D341Med (cell line): ENCODE results near the gene TAAR5.
"Not testable (repeated sequence)": the region's sequence is repeated elsewhere in the genome, so short reads cannot be mapped to it uniquely, and the experiment has no call there.

ENCODE experiments used
- DNase-seq: peaks from one replicate; pipeline ENCODE4 v3.0.0; 2012; ENCODE audit warnings: low spot score

Gene TAAR5, protein sequence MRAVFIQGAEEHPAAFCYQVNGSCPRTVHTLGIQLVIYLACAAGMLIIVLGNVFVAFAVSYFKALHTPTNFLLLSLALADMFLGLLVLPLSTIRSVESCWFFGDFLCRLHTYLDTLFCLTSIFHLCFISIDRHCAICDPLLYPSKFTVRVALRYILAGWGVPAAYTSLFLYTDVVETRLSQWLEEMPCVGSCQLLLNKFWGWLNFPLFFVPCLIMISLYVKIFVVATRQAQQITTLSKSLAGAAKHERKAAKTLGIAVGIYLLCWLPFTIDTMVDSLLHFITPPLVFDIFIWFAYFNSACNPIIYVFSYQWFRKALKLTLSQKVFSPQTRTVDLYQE

DNA sequence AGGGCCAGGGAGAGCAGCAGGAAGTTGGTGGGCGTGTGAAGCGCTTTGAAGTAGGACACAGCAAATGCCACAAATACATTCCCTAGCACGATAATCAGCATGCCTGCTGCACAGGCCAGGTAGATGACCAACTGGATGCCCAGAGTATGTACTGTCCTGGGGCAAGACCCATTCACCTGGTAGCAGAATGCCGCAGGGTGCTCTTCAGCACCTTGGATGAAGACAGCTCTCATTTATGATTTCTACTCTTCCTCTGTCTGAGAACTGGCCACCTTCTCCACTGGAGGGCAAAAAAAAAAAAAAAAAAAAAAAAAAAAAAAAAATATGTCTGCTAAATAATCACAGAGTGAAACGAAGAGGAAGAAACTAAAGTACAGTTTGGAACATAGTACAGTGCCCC is at the start of gene TAAR5:
TAAR5 (minus strand) TSS at position 288 of the 400 bp plus-strand sequence; CDS start at position 233, 55 bp downstream.
- DNase-seq: no peak

DNA sequence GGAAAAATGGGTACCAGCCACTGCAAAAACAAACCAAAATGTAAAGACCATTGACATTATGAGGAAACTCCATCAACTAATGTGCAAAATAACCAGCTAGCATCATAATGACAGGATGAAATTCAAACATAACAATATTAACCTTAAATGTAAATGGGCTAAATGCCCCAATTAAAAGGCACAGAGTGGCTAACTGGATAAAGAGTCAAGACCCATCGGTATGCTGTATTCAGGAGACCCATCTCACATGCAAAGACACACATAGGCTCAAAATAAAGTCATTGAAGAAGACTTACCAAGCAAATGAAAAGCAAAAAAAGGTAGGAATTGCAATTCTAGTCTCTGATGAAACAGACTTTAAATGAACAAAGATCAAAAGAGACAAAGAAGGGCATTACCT is 47.6 kb upstream of the TAAR5 start:
- DNase-seq: not testable (repeated sequence)

DNA sequence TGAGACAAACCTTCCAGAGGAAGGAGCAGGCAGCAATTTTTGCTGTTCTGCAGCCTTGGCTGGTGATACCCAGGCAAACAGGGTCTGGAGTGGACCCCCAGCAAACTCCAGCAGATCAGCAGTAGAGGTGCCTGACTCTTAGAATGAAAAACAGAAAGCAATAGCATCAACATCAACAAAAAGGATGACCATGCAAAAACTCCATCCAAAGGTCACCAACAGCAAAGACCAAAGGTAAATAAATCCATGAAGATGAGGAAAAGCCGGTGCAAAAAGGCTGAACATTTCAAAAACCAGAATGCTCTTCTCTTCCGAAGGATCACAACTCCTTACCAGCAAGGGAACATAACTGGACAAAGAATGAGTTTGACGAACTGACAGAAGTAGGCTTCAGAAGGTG is 46.4 kb upstream of the TAAR5 start:
- not testable (repeated sequence) for DNase-seq

DNA sequence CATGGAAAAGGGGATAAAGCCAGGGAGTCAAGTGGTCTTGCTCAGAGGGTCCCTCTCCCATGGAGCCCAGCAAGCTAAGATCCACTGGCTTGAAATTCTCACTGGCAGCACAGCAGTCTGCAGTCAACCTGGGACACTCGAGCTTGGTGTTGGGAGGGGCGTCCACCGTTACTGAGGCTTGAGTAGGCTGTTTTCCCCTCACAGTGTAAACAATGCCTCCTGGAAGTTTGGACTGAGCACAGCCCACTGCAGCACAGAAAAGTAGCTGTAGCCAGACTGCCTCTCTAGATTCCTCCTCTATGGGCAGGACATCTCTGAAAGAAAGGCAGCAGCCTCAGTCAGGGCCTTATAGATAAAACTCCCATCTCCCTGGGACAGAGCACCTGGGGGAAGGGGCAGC is 45.7 kb upstream of the TAAR5 start:
- DNase-seq: not testable (repeated sequence)

DNA sequence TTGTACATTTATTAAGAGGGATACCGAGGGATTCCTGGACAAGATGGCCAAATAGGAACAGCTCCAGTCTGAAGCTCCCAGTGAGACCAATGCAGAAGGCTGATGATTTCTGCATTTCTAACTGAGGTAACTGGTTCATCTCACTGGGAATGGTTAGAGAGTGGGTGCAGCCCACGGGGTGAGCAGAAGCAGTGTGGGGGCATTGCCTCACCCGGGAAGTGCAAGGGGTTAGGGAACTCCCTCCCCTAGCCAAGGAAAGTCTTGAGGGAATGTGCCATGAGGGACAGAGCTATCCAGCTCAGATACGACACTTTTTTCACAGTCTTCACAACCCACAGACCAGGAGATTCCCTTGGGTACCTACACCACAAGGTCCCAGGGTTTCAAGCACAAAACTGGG is 45.3 kb upstream of the TAAR5 start:
- DNase-seq: no peak

DNA sequence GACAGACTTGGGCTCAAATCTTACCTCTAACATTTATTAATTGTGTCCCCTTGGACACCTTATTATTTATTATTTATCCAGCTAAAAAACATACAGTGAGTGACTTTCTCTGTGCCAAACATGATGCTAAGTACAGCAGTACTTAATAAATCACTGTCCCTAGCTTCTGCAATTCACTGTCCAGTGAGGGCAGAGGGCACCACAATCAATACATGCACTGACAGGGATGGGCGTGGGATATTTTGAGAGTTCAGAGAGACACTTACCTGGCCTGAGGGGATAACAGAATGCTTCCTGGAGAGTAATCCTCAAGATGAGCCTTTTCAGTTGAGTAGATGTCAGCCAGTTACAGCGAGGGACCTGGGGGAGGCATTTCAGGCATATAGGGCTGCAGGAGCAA is 43.8 kb upstream of the TAAR5 start:
- no peak for DNase-seq

DNA sequence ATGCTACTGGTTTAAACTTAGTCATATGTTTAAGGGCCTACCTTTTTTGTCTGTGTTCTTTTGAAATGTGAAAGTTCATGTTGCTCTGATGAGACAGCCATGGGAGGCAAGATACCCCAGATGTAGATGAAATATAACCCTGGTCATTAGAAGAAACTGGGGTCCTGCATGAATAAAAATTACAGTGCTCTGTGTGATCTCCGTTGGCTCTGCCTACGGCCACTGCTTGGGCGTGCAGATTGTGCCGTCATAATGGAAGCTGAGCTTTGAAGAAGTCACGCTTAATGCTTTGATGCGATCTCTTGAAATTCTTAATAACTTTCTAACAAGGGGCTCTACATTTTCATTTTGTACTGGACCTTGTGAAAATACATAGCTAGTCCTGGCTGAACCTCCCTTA is 34.6 kb upstream of the TAAR5 start, which contains the start of gene TAAR2:
TAAR2 (minus strand) TSS at position 101 of the 400 bp plus-strand sequence; CDS start at position 101, 0 bp downstream.
- DNase-seq: no peak

DNA sequence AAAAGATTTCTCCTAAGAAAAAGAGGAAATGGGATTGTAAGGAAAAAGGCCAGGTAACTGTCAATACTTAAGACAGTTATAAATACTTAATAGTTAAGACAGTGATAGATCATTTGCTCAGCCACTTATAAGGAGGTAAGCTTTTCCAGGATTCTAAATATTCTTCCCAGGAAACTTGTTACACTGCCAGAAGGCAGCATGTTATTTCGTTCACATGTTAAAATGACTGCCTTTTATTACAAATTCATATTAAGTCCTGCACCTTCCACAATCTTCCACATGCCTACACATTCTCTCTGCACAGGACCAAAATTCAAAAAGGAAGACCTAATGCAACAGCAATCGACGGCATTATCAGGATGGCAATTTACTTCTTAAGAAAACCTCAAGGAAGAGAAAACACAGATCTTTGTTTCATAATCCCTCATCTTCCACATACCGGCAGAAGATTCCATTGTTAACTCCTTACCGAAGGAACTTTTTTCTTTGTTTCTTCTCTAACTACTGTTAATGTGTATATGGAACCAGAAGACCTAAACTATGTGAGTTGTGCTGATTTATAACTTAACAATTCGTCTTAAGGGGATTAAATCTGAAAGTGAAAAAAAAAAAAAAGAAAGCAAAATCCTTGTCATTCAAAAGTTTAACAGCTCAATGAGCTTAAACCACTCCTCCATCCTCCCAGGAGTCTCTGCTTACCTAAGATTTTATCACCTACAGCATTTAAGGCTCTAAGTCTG is 33.7 kb upstream of the TAAR5 start:
- DNase-seq: no peak

DNA sequence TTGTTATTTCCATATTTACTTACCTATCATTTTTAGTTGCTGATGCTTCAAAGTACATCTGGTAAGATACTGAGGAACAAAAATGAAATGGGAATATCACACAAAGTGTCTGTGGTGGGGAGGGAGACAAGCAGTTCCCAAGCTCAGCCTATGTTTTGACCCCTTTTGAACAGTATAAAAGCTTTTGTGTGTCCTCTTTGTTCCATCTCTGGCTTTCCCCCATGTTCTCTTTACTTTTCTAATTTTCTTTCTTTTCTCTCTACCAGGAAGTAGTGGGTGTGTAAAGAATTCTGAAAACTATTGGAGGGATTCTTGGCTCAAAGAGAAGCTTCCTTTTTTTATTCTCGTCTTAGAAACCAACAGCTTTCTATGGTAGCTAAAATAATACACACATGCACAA is 27.1 kb upstream of the TAAR5 start:
- DNase-seq: no peak

DNA sequence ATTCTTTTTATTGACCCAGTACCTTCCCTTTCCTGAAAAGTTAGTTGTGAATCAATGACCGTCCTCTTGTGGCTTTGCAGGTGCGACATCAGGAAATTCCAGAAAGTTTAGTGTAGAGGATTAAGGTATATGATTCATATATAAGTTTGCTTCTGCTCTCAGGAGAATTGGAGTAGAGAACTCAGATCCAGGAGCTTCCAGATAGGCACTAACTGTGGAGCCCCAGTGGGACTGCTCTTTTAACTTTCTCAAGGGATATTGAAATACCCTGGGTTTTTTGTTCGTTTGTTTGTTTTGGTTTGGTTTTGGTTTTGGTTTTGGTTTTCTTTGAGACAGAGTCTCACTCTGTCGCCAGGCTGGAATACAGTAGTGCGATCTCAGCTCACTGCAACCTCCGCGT is 25.0 kb upstream of the TAAR5 start:
- DNase-seq: no peak

DNA sequence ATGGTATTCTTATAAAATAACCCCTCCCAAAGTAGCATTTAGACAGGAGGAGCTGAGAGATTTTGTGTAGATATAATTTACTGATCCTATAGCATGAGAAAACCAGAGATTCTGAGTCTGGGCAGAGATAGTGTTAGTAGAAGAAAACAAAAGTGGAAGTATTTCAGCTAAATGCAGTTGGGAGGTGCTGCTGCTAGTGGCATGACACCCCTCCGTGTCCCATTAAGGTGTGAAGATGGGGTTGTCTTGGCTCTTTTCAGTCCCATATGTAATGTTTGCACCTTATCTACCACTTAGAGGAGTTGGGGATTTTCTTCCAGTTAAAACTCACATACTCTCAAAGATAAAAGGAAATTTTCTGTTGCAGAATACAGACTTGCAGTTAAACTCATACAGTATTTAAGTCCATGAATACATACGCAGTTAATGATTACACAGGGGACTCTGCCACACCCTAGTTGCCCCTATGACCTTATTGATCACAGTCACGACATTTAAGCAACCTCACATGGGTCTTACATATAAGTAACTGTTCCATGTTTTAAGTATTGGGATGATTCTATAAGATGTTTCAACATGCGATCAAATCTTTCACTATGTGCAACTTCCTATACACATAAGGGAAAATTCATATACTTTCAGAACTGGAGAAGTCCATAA is 23.0 kb upstream of the TAAR5 start:
- no peak for DNase-seq

DNA sequence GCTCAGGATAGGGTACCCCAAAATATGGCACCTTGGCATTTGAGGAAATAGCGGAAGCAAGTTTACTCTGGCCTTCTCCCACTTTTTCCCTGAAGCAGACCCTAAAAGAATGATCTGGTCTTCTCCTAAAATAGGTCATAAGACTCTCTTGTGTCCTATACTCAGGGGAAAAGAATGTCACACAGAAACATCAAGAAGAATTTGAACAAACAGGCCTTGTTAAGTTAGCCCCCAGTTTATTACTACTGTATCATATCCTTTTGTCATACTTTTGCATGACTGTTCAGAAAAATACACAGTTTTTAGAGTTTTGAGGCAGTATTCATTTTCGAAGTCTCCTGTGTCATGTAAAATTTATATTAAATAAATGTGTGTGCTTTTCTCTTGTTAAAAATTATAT is 22.1 kb upstream of the TAAR5 start:
- DNase-seq: no peak

DNA sequence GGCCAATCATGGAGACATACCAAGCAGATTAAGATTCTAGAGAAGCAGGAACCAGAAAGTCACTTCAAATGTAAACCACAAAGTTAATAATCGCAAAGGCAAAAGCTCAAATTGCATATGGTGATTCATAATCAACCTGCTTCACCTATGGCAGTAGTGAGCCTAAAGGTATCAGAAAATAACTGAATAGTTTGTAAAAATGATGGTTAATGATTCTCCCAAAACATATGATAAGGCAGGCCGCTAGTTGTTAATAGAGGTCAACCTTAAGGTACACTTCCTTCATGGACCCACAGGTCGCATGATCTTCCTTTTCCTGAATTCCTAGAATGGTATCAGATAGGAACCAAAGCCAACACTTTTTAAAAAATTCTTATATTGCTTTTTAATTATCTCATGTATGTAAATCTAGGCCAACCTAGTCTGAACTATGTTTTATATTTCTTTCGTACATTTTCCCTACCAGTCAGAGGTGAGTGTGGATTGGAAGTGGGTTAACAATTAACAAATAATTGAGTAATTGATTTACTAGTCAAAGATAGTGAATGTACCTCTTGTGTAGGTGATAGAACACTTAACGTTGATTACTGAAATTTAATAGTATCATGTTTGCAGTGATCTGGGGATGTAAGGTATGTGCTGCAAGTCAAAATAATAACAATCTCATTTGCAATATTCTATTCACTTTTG is 18.1 kb upstream of the TAAR5 start:
- no peak for DNase-seq

DNA sequence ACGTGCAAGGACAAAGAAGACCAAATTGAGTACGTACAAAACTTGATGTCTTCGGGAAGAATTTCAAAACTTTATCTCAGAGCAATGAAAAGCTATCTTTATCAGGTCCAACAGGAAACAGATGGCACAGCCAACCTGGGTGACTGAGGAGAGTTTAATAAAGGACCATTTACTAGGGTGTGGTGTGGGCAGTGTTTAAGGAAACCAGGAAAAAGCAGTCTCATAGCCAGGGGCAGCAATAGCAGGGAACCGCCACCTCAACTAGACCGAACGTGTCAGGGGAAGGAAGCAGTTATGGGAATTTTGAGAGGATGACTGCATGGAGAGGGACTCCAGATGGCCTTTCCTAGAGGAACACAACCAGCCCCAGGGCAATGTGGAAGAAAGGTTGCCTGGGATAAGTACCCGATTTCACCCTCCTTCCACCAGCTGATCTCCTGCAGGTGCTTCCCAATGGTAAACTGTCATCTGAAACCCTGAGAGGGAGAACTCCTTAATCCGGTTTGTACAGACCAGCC is 15.2 kb upstream of the TAAR5 start:
- DNase-seq: no peak

DNA sequence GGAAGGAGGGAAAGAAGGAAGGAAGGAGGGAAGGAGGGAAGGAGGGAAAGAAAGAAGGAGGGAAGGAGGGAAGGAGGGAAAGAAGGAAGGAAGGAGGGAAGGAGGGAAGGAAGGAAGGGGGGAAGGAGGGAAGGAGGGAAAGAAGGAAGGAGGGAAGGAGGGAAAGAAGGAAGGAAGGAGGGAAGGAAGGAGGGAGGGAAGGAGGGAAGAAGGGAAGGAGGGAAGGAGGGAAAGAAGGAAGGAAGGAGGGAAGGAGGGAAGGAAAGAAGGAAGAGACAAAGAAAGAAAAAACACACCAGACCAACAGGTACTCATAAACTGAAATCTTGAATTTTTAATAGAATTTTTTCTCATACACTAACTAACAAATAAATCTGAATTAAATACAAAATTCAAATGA is 11.4 kb upstream of the TAAR5 start:
- DNase-seq: not testable (repeated sequence)

DNA sequence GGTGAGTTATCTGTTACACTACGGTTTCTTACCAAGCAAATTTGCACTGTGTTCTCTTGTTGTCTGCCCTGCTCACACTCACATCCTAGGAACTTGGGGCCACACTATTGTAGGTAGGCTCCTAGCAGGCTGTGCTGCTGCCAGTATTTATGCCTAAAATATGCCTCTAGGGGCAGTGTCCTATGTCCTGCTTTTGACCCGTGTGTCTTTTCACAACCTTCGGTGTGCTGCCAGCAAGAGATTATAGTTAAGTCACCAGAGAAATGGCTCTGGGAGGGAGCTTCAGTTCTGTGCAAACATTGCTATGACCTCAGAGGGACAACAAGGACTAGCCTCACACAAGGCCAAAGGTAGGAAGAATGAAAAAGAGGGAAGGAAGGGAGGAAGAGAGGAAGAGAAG is 8.9 kb upstream of the TAAR5 start:
- peak; percentile 38 for DNase-seq

DNA sequence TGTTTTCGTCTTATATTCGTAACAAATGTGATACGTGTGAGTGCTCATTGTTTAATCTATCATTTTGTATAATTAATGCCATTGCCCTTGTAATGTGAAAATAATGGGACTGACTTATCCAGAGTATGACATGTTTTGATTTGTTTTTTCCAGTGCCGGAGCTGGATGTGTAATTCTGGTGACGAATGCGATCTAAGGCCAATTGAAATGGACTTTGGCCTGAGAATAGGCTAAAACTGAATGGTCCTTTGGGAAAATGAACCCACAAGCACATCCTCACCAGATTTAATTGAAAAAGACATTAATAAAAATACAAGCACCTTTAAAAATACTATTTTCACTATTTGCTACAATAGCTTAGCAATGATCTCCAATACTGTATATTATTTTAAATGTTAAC is 6.7 kb upstream of the TAAR5 start:
- DNase-seq: no peak

DNA sequence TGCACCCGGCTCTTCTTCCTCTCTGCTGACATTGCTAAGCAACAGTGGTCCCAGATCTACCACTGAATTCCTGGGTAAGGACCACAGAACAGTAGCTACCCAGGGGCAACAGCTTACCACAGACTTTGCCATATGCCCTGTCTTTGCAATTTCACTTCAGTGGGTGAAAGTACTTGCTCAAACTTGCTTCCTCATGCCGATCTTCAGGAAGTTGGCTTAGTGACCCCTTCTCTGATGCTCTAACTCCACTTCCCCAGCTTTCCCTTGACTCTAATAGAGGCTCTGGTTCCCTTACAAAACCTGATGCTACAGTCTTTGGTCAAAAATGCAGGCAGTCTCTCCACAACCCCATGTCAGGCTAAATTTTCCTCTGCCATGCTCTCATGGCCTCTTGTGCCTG is 3.3 kb upstream of the TAAR5 start:
- DNase-seq: no peak

DNA sequence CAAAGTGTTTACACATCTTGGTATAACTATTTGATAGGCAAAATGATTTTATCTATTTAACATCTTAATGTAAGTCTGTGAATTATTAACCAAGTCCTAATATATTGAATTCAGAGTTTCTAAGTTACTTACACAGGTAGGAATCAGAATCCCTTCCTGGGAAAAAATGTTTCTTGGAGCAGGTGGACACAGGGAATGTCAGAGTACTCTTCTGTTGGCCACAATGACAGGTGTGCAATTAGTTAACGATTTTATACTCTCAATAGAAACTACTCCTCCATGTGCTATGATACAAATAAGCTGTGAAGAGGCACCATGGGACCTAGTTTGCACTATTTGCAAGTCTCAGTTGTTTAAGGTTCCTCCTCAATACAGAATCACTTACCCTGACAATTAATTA is 821 bp upstream of the TAAR5 start:
- no peak for DNase-seq

DNA sequence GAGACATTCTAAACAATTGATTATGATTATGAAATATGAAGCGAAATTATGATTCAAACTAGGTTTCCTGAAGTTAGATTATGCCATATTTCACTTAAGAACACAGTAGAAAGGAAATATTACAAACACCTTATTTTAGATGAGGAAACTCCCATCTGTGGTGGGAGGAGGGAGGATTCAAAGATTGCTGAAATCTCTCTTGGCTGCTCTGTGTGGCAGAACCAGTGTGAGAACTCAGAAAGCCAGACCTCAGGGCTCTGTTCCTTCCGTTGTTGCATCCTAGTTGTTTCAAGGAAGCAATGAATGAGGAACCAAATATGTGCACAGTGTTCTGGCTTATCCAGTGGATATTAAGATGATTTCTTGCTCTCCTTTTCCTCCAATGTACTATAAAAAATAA is 2.1 kb downstream of the TAAR5 start:
- DNase-seq: no peak

DNA sequence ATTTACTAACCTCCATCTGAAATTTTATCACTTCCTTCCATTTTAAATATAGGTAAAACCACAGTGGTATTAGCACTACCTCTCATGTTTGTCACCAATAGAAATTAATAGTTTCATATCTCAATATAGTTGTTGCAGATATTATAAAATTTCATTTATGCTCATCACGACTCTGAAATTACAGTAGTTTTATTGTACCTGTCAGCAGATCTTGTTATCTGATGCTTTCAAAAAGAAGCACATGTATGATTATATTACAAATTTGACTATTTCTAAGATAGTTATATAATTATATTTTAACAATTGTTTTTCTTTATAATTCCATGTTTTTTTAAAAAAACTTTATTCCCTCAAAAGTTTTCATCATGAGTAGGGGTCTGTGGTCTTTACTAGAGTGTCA is 4.8 kb downstream of the TAAR5 start:
- no peak for DNase-seq

DNA sequence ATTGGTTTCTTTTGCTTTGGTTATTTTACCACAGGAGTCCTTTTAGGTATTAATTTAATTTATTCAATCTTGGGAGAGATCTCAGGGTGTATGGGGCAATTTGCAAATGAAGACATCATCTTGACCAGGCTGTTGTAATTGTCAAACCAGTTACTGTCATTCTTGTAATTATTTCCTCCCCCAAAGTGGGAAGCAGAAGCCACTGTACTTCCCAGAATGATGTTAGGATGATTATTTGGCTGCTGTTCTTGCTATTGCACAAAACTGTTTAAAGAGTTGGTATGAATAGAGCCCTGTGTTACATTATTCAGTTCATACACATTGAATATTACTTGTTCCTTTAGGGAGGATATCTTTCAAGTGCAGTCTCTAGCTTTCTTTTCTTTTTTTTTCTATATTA is 17.8 kb downstream of the TAAR5 start:
- DNase-seq: no peak
